Activated T-helper 9 cell treated with anti-CD3 and anti-CD28 coated beads, Interleukin-2, amount 50 U/mL, for 16 hours (primary cell): ENCODE data around the gene BACH2.

Experiments
- DNase-seq: peaks from one replicate; pipeline ENCODE4 v3.0.0-alpha.2; 2020; ENCODE audit warnings: low read depth

The BACH2 gene

GRCh38 chr6:90277302-90278011, 19.2 kb downstream of the BACH2 start:
- DNase-seq: no peak

GRCh38 chr6:90274451-90275030, 22.1 kb downstream of the BACH2 start:
- peak; percentile 83 for DNase-seq

DNA sequence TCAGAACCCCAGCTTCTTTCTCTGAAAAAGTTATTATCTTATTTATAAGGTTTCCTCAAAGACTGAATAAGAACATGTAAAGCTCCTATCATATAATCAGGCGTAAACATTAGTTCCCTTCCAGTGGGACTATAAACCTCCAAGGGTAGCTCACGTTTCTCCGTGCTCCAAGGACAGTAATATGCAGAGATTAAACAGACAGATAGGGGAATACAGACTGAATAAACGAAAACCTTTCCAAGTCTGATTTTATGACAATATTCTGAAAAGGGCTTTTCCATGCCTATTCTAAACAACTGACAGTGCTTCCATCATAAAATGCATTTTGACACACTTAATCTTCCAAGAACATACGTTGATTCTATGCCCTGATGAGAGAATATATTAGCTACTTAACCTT, 22.8 kb downstream of the BACH2 start:
- no peak for DNase-seq

GRCh38 chr6:90272895-90273294, 23.7 kb downstream of the BACH2 start:
- no peak for DNase-seq

DNA sequence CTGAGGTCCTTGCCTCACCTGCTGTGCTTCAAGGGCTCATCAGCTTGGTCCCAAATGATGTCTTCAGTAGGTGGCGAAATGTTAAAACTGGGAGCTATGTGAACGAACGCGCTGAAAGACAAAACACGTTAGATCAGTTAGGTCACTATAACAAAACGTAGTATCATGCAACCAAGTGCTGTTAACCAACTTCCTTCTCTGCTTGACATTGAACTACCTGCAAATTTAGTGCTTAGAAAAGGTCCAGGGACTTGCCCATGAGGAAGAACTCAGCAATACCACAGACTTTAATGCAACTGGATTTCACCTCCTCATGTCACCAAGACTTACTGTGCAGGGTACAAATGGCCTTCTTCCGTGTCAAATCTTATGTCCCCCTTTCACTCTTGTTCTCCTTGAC, 24.8 kb downstream of the BACH2 start:
- DNase-seq: no peak

DNA sequence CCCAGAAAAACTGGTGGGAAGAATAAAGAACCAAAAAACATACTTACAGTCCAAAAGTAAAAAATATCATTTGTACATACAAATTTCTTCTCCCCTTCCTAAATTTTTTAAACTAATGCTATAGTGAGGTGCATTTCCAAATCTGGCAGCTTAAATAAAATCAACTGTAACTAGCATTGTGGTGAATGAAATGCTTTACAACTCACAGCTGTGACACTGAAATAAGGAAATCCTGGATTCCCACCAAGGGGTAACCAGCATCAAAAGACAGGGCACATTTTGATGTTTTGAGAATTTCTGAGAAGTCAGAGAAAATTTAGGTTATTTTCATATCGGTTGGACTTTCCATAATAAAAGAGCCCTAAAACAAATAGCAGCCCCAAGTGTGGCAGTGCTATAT, 27.3 kb downstream of the BACH2 start:
- DNase-seq: no peak

- no peak for DNase-seq
Measured at GRCh38 chr6:90268178-90268577, 28.5 kb downstream of the BACH2 start.

GRCh38 chr6:90266905-90267621, 29.6 kb downstream of the BACH2 start:
- no peak for DNase-seq

- DNase-seq: no peak
Measured at GRCh38 chr6:90264561-90264960, 32.1 kb downstream of the BACH2 start.

DNA sequence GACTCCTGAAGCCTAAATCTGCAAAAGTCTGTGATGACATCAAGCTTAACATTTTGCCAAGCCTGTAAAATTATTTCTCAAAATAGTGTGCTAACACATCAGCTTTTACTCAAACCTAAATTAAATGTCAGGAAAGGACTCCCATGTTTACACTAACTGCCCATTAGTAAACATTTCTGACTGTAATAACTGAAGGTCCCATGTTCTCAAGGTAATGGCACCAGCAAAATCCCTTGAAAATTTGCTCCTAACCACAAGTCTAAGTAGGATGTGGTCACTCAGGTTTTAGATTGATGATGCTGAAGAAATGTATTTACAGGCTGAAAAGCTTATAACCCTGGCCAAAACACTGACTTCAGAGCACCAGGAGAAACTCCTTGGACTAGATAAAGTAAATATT, 33.0 kb downstream of the BACH2 start:
- no peak for DNase-seq

DNA sequence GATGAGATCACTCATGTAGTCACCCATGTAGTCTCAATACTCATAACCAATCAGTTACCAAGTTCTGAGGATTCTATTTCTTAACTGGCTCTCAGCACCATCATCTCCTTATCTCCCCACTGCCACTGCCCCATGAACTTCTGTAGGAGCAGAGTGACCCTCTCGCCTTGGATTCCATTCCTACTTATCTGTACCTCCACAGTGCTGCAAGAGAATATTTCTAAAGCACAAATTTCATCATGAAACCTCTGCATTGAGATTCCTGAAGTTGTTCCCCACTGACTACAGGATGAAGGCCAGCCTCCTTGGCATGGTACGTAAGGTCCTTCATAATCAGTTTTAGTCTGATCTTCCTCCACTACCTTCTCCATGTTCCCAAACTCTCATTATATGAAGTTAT, 34.8 kb downstream of the BACH2 start:
- no peak for DNase-seq

DNA sequence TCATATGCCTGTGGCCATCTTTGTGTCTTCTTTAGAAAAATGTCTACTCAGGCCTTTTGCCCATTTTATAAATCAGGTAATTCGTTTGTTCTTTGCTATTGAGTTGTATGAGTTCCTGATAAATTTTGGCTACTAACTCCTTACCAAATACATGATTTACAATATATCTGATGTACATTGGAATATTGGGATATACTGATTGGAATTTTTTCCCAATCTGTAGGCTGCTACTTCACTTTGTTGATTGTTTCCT, 39.2 kb downstream of the BACH2 start:
- no peak for DNase-seq

DNA sequence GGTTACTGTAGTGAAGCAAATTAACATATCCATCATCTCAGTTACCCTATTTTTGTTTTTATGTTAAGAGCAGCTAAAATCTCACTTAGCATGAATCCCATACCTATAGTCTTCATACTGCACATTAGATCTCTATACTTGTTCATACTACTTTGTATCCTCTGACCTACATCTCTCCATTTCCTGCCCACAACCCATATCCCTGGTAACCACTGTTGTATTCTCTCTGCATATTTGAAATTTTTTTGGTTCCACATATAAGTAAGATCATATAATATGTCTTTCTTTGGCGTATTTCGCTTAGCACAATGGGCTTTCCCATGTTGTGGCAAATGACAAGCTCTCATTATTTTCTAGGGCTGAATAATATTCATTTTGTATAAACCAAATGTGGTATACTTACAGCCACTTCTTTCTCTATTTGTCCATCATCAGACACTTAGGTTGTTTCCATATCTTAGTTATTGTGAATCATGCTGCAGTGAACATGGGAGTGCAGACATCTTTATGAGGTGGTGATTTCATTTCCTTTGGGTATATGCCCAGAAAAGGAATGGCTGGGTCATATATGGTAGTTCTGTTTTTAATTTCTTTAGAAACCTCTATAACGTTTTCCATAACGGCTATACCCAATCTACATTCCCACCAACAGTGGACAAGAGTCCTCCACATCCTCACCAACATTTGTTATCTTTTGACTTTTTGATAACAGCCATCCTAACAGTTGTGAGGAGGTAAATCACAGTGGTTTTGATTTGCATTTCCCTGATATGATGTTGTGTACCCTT, 39.8 kb downstream of the BACH2 start:
- no peak for DNase-seq

GRCh38 chr6:90253631-90254030, 43.0 kb downstream of the BACH2 start:
- no peak for DNase-seq

DNA sequence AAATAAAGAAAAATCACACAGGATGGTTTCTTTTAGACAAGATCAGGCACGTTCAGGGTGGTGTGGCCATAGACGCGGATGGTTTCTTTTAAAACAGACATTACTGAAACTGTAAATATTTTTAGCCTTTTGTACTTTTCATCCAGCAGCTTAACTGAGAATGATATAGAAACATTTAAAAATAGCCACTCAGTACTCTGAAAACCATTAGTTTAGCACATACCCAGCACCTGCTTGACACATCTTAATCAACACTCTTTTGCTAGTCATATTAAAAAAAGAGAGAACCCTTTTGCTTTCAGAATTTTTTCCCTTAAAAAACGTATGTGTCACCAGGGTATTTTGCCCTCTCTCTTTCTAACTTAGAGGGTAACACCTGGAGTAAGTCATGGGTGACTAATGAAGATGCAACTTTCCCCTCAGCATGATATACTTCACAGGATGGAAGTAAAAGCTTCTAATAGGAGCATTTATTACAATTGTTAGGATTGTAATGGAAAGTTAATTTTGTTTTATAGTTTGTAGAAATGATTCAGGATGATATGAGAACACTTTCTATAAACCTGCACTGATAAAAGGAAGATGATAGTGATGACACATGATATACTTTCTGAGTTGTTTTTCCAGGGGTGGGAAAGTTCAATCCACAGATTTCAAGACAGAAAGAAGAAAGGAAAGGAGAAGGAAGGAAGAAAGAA, 45.2 kb downstream of the BACH2 start:
- DNase-seq: no peak

GRCh38 chr6:90250405-90250804, 46.2 kb downstream of the BACH2 start:
- DNase-seq: no peak

DNA sequence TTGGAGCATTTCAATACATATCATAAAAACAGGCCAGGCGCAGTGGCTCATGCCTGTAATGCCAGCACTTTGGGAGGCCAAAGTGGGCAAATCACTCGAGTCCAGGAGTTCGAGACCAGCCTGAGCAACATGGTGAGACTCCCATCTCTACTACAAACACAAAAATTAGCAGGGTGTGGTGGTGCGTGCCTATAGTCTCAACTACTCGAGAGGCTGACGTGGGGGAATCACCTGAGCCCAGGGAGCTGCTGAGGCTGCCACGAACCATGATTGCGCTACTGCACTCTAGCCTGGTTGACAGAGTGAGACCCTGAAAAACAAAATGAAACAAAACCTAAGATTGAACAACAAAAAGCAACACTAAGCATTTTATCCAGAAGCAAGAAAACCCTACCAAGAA, 47.2 kb downstream of the BACH2 start:
- no peak for DNase-seq

GRCh38 chr6:90249034-90249433, 47.6 kb downstream of the BACH2 start:
- DNase-seq: no peak

- no peak for DNase-seq
Measured at GRCh38 chr6:90247262-90247661, 49.4 kb downstream of the BACH2 start.

DNA sequence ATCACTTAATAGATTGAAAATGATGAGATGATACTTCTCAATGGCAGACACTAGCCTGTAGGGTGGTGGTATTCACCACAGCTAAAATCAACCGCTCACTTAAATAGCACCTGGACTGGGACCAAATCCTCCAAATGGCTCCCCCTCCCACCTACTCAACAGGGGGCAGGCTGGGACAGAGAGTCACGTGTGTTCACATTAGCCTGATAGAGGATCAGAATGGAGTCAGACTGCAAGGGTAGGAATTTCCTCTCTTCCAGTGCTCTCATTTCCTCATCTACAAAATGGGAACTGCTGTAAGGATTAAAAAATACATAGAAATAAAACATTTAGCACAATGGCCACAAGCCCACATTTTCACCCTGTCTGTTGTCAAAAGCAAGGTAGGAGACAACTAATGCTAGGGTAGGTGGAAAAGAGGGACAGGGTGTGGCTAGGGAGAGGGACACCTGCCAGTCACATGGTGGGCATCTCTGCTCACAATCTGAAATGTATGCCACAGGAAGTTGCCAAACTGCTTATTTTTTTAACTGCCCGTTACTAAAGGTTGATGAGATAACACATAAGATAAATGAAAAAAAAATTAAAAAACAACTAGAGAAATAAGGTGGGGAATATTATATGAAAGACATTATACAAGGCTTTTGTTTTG, 55.3 kb downstream of the BACH2 start:
- no peak for DNase-seq

DNA sequence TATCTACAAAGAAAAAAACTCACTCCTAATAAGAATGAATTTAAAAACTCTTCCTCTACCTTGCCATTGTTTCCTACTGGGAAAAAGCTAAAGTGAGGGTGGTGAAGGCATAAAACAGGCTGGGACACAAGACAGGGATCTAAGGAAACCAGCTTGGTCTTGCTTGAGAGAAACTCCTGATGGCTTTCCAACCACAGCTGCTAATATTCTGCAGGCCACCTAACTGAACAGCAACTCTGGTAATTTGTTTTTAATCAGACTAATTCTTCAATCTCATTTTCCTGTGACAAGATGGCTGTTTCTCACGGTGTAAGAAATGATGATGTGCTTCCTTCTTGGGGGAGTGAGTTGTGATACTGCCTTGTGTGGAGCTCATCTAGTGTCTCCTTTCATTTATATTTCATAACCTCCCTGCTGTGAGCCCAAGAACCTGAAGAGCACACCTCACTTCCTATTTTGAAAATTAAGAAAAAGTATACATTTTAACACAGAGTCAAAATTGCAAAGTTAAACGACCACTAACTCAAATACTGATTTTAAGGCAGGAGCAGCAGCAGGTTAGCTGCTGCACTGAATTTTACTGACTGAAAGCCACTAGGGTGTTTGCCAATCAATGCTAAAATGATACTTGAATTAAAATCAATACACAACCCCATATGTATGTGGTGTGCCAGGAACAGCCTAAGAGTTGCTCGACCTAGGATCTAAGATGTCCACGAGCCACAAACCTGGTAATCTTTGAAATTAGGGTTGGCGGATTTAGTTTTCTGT, 58.0 kb downstream of the BACH2 start:
- no peak for DNase-seq
